ENCODE data around the gene LMNTD2.

LMNTD2 gene

GRCh38 chr11:560305-561147 lies at the start of gene LMNTD2, which contains the start of gene RASSF7:
TSS of gene LMNTD2 (minus strand) at chr11:560738. CDS start at chr11:560716, 22 bp downstream.
TSS of gene RASSF7 (plus strand) at chr11:560970. CDS start at chr11:561769, 799 bp downstream.
- DNase-seq (ENCODE audit: low read depth) = peak; percentile 95

GRCh38 chr11:609341-609811 lies 48.8 kb upstream of the LMNTD2 start:
- no peak for DNase-seq (ENCODE audit: low read depth)

- DNase-seq (ENCODE audit: low read depth) = no peak
Observed at GRCh38 chr11:608791-609251, 48.3 kb upstream of the LMNTD2 start.

- DNase-seq (ENCODE audit: low read depth) = no peak
Observed at GRCh38 chr11:607971-608659, 47.6 kb upstream of the LMNTD2 start.

GRCh38 chr11:607020-607780 lies 46.7 kb upstream of the LMNTD2 start:
- no peak for DNase-seq (ENCODE audit: low read depth)

- no peak for DNase-seq (ENCODE audit: low read depth)
Observed at GRCh38 chr11:606245-606644, 45.7 kb upstream of the LMNTD2 start.

- DNase-seq (ENCODE audit: low read depth) = no peak
Observed at GRCh38 chr11:605286-606129, 45.0 kb upstream of the LMNTD2 start.

- no peak for DNase-seq (ENCODE audit: low read depth)
Observed at GRCh38 chr11:603154-603553, 42.6 kb upstream of the LMNTD2 start.

- DNase-seq (ENCODE audit: low read depth) = no peak
Observed at GRCh38 chr11:601573-602245, 41.2 kb upstream of the LMNTD2 start.

- DNase-seq (ENCODE audit: low read depth) = no peak
Observed at GRCh38 chr11:598005-598680, 37.6 kb upstream of the LMNTD2 start.

- DNase-seq (ENCODE audit: low read depth) = no peak
Observed at GRCh38 chr11:597166-597725, 36.7 kb upstream of the LMNTD2 start.

- DNase-seq (ENCODE audit: low read depth) = no peak
Observed at GRCh38 chr11:596374-596773, 35.8 kb upstream of the LMNTD2 start.

GRCh38 chr11:595400-595799 lies 34.9 kb upstream of the LMNTD2 start:
- no peak for DNase-seq (ENCODE audit: low read depth)

GRCh38 chr11:593347-593746 lies 32.8 kb upstream of the LMNTD2 start:
- DNase-seq (ENCODE audit: low read depth) = no peak

- DNase-seq (ENCODE audit: low read depth) = no peak
Observed at GRCh38 chr11:592918-593317, 32.4 kb upstream of the LMNTD2 start.

- no peak for DNase-seq (ENCODE audit: low read depth)
Observed at GRCh38 chr11:592501-592900, 32.0 kb upstream of the LMNTD2 start.

GRCh38 chr11:590997-591396 lies 30.5 kb upstream of the LMNTD2 start:
- no peak for DNase-seq (ENCODE audit: low read depth)

GRCh38 chr11:589798-590197 lies 29.3 kb upstream of the LMNTD2 start:
- no peak for DNase-seq (ENCODE audit: low read depth)

GRCh38 chr11:587978-588380 lies 27.4 kb upstream of the LMNTD2 start:
- peak; percentile 56 for DNase-seq (ENCODE audit: low read depth)

GRCh38 chr11:587546-587945 lies 27.0 kb upstream of the LMNTD2 start:
- DNase-seq (ENCODE audit: low read depth) = no peak

Data from activated T-helper 9 cell treated with anti-CD3 and anti-CD28 coated beads, Interleukin-2, amount 50 U/mL, for 16 hours (primary cell).